WI38 (cell line): ENCODE results near the gene ATP8B1.

Experiments used
- H3K4me3 ChIP-seq: 2 replicates; pipeline ENCODE4 v1.5.1; 2011; ENCODE audit warnings: low read depth, mild to moderate bottlenecking, control low read depth, low read length
- TF ChIP-seq, protein P1 (sequence below): IDR thresholded peaks from 2 replicates; pipeline ENCODE4 v1.5.1; 2012; ENCODE audit warnings: low read depth, mild to moderate bottlenecking, control low read depth, low read length

The ATP8B1 gene

DNA sequence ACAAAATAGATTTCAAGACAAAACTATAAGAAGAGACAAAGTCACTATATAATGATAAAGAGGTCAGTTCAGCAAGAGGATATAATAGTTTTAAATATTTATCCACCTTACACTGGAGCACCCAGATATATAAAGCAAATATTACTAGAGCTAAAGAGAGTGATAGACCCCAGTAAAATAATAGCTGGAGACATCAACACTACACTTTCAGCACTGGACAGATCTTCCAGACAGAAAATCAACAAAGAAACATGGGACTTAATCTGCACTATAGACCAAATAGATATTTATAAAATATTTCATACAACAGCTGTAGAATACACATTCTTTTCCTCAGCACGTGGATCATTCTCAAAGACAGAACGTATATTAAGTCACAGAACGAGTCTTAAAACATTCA is 86.6 kb downstream of the ATP8B1 start:
- TF ChIP-seq, protein P1, sequence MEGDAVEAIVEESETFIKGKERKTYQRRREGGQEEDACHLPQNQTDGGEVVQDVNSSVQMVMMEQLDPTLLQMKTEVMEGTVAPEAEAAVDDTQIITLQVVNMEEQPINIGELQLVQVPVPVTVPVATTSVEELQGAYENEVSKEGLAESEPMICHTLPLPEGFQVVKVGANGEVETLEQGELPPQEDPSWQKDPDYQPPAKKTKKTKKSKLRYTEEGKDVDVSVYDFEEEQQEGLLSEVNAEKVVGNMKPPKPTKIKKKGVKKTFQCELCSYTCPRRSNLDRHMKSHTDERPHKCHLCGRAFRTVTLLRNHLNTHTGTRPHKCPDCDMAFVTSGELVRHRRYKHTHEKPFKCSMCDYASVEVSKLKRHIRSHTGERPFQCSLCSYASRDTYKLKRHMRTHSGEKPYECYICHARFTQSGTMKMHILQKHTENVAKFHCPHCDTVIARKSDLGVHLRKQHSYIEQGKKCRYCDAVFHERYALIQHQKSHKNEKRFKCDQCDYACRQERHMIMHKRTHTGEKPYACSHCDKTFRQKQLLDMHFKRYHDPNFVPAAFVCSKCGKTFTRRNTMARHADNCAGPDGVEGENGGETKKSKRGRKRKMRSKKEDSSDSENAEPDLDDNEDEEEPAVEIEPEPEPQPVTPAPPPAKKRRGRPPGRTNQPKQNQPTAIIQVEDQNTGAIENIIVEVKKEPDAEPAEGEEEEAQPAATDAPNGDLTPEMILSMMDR: no peak

DNA sequence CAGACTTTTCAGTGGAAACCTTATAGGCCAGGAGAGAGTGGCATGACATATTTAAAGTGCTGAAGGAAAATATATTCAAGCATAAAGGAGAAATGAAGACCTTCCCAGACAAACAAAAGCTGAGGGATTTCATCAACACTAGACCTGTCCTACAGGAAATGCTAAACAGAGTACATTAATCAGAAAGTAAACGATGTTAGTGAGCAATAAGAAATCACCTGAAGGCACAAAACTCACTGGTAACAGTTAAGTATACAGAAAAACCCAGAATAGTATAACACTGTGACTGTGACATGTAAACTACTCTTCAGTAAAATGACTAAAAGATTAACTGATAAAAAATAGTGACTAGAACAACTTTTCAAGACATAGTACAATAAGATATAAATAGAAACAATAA is 87.4 kb downstream of the ATP8B1 start:
- TF ChIP-seq, protein P1: no peak
- no peak overlapping the region for H3K4me3 ChIP-seq

More for the DNA sequence above, 86.6 kb downstream of the ATP8B1 start:
- no peak overlapping the region for H3K4me3 ChIP-seq

DNA sequence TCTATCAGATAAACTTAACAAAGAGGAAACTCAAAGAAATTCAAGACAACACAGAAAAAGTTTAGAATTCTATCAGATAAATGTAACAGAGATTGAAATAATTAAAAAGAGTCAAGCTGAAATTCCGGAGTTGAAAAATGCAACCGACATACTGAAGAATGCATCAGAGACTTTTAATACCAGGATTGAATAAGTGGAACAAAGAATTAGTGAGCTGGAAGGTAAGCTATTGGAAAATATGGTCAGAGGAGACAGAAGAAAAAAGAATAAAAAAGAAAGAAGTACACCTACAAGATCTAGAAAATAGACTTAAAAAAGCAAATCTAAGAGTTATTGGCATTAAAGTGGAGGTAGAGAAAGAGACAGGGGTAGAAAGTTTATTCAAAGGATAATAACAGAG is 88.0 kb downstream of the ATP8B1 start:
- H3K4me3 ChIP-seq: no peak overlapping the region
- TF ChIP-seq, protein P1: no peak

DNA sequence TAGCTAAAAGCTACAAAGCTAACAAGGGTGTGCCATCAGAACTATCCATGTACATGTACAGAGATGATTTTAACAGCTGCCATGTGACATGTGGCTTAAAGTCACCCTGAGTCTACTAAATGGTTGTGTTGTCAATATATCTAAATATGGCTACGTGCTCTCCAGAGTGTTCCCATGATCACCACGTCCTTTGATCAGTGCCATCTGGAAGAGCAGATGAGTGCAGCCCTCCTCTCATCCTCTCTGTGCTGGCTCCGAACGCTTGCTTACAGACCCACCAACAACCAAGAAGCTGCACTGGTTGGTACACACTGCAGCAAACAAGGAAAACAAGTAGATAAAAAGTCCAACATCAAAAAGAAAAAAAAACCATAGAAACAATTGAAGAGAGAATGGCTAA is 92.9 kb downstream of the ATP8B1 start:
- H3K4me3 ChIP-seq: no peak overlapping the region
- TF ChIP-seq, protein P1: no peak

DNA sequence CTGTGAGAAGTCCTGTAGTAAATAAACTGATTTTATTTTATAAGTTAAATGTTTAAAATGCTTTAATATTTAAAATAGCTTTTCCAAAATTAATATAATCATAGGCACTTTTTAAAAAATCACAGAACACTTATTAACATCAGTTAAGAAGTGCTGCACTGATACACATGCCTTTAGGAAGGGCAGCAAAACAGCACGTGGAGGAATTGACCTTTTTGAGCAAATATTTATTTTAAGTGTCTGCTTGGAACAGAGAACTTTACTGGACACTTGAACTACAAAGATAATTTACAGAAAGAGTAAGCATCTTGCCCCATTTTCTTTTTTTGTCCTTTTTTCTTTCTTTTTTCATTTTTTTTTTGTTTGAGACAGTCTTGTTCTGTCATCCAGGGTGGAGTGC is 93.8 kb downstream of the ATP8B1 start:
- TF ChIP-seq, protein P1: no peak
- no peak overlapping the region for H3K4me3 ChIP-seq

DNA sequence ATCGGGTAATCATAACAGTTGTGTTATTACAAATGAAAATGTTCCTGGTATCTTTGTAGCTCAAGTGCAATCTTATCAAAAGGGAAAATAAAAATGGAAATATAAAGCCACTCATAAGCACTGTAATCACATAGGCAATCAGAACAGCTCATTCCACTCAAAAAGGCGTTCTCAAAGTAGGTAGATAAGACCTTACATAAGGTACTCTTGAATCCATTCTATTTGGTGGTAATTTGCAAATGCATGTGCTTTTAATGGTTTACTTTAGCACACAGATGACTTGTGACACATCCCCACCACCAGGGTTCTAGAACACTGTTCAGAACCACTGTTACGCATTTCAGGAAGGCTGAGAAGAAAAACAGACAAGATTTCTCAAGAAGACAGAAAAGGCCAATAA is 94.8 kb downstream of the ATP8B1 start:
- H3K4me3 ChIP-seq: no peak overlapping the region
- TF ChIP-seq, protein P1: no peak

DNA sequence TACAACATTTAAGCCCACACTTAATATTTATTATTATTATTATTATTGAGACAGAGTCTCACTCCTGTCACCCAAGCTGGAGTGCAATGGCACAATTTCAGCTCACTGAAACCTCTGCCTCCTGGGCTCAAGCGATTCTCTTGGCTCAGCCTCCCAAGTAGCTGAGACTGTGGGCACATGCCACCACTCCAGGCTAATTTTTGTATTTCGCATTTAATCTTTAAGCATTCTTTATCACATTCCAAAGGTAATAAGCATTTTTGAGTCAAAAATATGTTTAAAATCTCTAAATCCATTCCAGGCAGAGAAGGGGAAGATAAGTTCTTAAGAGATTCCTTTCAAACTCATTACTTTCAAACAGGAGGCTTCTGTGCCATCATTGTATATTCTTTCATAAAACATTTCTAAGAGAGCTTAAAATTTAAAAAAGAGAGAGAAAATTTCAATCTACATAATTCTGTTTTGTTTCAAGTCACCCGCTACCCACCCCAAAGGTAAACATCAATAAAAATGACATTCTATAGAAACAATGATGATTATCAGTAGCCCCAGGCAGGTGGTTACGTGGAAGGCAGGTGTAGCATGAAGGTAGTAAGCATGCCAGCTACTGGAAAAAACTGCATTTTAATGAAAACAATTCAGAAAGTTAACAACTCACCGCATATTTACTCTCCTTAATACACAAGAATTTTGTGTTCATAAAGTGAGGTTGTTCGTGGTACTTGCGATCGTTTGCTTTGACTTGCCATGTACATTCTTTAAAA is 97.1 kb downstream of the ATP8B1 start:
- TF ChIP-seq, protein P1: no peak
- H3K4me3 ChIP-seq: no peak overlapping the region
